GM20000 (cell line): ENCODE measurements around the gene ADCY1.

Experiments
- DNase-seq: peaks from one replicate; pipeline ENCODE4 v3.0.0; 2012; ENCODE audit warnings: low spot score
- CTCF ChIP-seq: IDR thresholded peaks from 2 replicates; pipeline ENCODE4 v1.5.1; 2012; ENCODE audit warnings: mild to moderate bottlenecking, control low read depth; ENCODE audit errors: extremely low read depth, missing control alignments

ADCY1 gene

GRCh38 chr7:45595809-45596664 is 21.9 kb downstream of the ADCY1 start:
- peak; percentile 2 for DNase-seq
- no peak for TF ChIP-seq CTCF

GRCh38 chr7:45596665-45597095 is 22.5 kb downstream of the ADCY1 start:
- peak; percentile 1 for DNase-seq
- TF ChIP-seq CTCF: no peak

DNA sequence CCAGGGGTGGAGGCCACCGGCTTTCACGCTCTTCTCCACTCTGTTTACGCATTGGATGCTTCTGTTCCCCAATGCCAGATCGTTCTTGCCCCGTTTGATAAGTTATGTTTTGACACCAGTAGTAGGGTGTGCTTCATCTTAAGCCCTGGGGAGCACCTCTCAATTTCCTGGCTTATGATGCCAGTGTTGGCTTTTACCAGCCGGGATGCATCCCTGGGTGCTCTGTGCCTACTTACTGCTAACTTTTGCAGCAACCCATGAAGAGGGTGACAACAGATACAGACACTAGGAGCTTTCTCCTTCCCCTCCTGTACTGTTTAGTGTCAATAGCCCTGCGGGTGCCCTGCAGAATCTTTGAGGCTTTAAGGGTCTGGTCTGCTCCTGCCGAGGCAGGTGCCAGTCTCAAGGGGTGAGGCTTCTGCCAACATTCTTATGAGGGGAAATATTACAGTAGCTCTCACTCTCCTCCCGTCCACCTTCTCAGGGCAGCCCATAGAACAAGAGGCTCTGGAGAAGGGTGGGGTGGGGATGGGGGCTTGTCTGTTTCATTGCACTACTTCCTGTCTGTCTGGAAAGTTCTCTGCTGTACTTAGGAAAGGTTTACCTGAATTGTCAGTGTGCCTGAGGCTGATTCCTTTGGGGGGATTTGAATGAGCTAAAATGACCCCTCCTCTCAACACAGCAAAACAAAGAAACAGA is 23.3 kb downstream of the ADCY1 start:
- peak; percentile 1 for DNase-seq
- TF ChIP-seq CTCF: no peak

DNA sequence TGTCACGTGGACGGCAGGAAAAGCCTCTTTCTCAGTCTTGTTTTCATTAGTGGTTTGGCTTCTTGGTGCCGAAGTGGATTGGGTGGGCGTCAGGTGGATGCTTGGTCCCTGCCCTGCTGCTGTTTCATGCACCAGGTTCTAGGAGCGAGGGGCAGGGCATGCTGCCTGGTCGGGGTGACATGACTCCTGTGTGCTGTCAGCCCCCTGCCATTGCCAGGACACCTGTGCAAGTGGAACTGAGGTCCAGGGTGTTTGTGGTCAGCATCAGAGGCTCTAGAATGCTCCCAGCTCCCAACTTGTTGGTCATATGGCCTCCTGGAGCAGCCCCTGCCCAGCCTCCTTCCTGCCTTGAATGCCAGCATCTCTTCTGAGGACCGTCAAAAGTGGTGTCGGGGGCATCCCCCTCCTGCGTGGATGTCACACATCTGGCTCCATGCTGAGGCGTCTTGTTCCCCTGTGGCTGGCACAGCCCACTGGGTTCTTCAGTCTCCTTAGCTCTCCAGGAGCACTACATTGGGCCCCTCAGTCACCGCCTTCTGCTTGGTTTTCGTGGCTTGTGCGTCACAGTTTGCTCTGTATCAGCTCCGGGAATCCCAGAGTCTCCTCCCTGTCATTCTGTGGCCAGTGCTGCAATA is 24.8 kb downstream of the ADCY1 start:
- no peak for DNase-seq
- no peak for TF ChIP-seq CTCF

GRCh38 chr7:45599851-45600706 is 25.9 kb downstream of the ADCY1 start:
- DNase-seq: no peak
- TF ChIP-seq CTCF: no peak

- no peak for TF ChIP-seq CTCF
- no peak for DNase-seq
These were observed 26.9 kb downstream of the ADCY1 start for GRCh38 chr7:45601094-45601493.
